Prostate gland (tissue), 2 donors: ENCODE results near the gene UBC. TPM values are rescaled to one million over a fixed set of nuclear protein-coding genes. Genes with fewer than 3 reads are reported as not detected.

Experiments
- DNase-seq: peaks from one replicate; pipeline ENCODE4 v3.0.0-alpha.2; 2019; ENCODE audit warnings: low spot score
- H3K27ac ChIP-seq, 2 donors: fragments of 200-600 bp; sonication (generic); 2 replicates each; pipeline ENCODE4 v1.5.1; 2017 to 2019
- H3K27me3 ChIP-seq: fragments of 200-600 bp; sonication (generic); replicated peaks from 2 replicates; pipeline ENCODE4 v1.5.1; 2019; ENCODE audit not compliant: insufficient read depth
- H3K36me3 ChIP-seq, 2 donors: fragments of 200-600 bp; sonication (generic); 1 replicate in 1 of 2; 2 replicates in 1 of 2; pipeline versions ENCODE4 v1.5.1 to v1.8.1; 2017 to 2019
- H3K4me1 ChIP-seq: fragments of 200-600 bp; sonication (generic); replicated peaks from 2 replicates; pipeline ENCODE4 v1.5.1; 2019
- H3K4me3 ChIP-seq, 2 donors: fragments of 200-600 bp; sonication (generic); 2 replicates each; pipeline ENCODE4 v1.5.1; 2017 to 2019
- H3K9me3 ChIP-seq: fragments of 200-600 bp; sonication (generic); 2 replicates; pipeline ENCODE4 v1.5.1; 2017
- POLR2A ChIP-seq: fragments of 450-650 bp; IDR thresholded peaks from one replicate; pipeline ENCODE4 v1.6.1; 2016; ENCODE audit warnings: antibody characterized with exemption, mild to moderate bottlenecking
- POLR2AphosphoS5 ChIP-seq: sonication (generic); formaldehyde crosslinking; IDR thresholded peaks from one replicate; pipeline ENCODE4 v1.6.1; 2017; ENCODE audit warnings: antibody characterized with exemption
- WGBS: methylation state at CpG from one replicate; pipeline ENCODE4 v1.1.5; 2018; 5-methylcytosine and 5-hydroxymethylcytosine counted together
- intact Hi-C: fragments of 100-400 bp; cut with DNase I; formaldehyde crosslinking; loops from one replicate; pipeline ENCODE4 v1.14.2; 2022
- total RNA-seq, 2 donors: library from RNA; depleted of rRNA; stranded (reverse); fragments of >200 nt; gene quantifications; one replicate each; pipeline ENCODE4 v1.1.0, GENCODE V29; 2016
- TF ChIP-seq, protein P1 (sequence below), 4 experiments: fragments of 200-600 bp in 2 of 4; fragments of 450-650 bp in 2 of 4; sonication (generic) in 2 of 4; IDR thresholded peaks; 1 replicate in 3 of 4; 2 replicates in 1 of 4; pipeline ENCODE4 v1.5.1; 2016 to 2019; ENCODE audit warnings: antibody characterized with exemption in 4 of 4, mild to moderate bottlenecking in 2 of 4, moderate library complexity in 2 of 4

Gene UBC
- total RNA-seq, 2 donors from 2014 or later, result 854 to 1,154 TPM

DNA sequence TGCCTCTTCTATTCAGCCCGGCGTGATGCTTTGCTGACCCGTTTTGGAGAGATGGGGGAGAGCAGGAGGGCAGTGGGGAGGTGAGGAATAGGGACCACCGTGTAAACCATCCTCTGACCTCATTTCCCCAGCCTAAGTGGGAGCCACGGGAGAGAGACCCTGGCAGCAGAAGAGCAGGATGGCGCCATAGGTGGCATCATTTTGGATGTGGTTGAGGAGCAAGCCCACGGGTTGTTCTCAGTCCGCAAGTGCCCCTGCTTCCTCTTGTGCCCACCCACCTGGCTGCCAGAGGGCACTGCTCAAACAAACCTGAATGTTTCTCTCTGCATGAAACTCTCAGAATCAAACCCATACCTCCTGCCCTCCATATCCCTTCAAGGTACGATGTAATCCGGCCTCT lies 10.7 kb upstream of the UBC start:
- H3K4me1 ChIP-seq, result no peaks in the 10 kb centered on the region
- intact Hi-C loops, result no loop called here
- no peak overlapping the region for H3K27ac ChIP-seq
- TF ChIP-seq, protein P1, sequence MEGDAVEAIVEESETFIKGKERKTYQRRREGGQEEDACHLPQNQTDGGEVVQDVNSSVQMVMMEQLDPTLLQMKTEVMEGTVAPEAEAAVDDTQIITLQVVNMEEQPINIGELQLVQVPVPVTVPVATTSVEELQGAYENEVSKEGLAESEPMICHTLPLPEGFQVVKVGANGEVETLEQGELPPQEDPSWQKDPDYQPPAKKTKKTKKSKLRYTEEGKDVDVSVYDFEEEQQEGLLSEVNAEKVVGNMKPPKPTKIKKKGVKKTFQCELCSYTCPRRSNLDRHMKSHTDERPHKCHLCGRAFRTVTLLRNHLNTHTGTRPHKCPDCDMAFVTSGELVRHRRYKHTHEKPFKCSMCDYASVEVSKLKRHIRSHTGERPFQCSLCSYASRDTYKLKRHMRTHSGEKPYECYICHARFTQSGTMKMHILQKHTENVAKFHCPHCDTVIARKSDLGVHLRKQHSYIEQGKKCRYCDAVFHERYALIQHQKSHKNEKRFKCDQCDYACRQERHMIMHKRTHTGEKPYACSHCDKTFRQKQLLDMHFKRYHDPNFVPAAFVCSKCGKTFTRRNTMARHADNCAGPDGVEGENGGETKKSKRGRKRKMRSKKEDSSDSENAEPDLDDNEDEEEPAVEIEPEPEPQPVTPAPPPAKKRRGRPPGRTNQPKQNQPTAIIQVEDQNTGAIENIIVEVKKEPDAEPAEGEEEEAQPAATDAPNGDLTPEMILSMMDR (IDR thresholded peaks at IDR 0.05), result no peak
- no peak for TF ChIP-seq POLR2A
- no peak for TF ChIP-seq POLR2AphosphoS5
- H3K9me3 ChIP-seq, result no peaks in the 10 kb centered on the region
- no peak overlapping the region for H3K4me3 ChIP-seq
- H3K27me3 ChIP-seq, result no peaks in the 10 kb centered on the region
- H3K36me3 ChIP-seq, result no peaks in the 10 kb centered on the region
- DNase-seq, result no peak
- 87% methylated on average over 10 of the region's 10 CpGs for WGBS

DNA sequence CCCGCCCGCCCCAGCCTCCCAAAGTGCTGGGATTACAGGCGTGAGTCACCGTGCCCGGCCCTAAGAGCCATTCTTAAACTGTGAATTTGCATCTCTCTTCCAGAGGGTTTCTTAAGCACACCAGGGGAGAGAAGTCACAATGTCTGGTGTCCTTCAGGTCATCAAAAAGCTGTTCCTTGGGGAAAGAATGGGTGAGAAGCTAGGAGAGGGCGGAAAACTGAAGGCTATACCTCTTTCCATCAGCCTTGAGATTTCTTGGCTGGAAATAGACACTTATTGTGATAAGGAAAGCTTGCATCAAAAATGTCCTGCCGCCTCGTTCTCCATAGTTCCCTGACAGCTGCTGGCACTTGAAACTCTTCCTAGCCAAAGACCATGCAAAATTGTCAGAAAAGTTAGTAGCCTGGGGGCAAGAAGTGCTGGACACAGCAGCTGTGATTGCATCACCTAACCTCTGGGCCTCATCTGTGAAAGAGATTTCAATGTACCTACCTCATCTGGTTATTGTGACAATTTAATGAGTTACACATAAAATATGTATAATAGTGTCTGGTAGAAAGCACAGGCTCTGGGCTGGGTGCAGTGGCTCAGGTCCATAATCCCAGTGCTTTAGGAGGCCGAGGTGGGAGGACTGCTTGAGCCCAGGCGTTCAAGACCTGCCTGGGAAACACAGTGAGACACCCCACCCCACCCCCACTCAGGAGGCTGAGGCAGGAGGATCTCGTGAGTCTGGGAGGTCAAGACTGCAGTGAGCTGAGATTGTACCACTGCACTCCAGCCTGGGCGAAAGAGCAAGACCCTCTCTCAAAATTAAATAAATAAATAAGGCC lies 9.7 kb upstream of the UBC start:
- intact Hi-C loops, result no loop called here
- WGBS, result 81% methylated on average over 12 of the region's 12 CpGs
- Histone ChIP-seq H3K36me3 (no peaks in the 10 kb centered on the region), H3K4me3 (no peak overlapping the region), H3K4me1 (no peaks in the 10 kb centered on the region), H3K27me3 (no peaks in the 10 kb centered on the region), H3K27ac (no peak overlapping the region), H3K9me3 (no peaks in the 10 kb centered on the region)
- no peak for DNase-seq
- TF ChIP-seq POLR2AphosphoS5 (no peak), POLR2A (no peak)
- TF ChIP-seq, protein P1 (IDR thresholded peaks at IDR 0.05), result no peak

DNA sequence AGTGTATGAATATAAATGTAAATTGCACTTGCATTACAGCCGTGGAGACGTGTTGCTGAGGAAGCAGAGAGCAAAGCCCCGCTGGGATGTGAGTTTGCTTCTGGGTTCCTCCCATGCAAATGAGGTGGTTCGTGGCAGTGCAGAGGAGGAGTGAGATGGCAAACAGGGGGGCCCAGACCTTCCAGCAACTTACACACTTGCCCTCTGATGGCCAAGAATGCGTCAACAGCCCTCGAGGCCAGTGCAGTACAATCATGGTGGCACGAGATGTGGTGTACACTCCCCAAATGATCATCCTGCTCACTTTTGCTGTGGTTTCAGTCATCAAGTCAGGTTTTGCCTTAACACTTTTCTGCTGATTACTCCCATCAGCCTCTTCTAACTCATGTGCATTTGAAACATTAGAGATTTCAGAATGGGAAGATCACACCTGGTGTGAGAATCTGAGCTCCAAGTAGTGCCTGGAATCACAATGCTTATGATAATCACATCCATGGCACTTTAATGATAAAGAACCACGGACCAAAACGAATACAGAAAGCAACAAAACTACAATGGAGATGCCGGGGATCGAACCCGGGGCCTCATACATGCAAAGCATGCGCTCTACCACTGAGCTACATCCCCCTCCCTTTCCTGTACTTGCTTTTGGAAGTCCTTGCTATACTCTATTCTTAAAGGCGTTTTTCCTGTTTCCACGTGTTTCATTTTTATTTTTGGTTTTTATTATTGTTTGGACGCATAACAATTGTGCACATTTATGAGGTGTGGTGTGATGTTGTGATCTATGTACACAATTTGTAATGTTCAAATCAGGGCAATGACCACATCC lies 7.0 kb upstream of the UBC start:
- WGBS, result 24% methylated on average over 16 of the region's 16 CpGs
- H3K4me1 ChIP-seq, result peaks cover 4% of the 10 kb centered on the region
- H3K9me3 ChIP-seq, result no peaks in the 10 kb centered on the region
- intact Hi-C loops, result no loop called here
- peak overlapping the region; percentile 6 to 12 for H3K4me3 ChIP-seq
- peak overlapping the region; percentile 99 to 100 for H3K27ac ChIP-seq
- H3K27me3 ChIP-seq, result no peaks in the 10 kb centered on the region
- peak; percentile 89 for TF ChIP-seq POLR2AphosphoS5
- TF ChIP-seq, protein P1 (IDR thresholded peaks at IDR 0.05), result no peak
- no peaks in the 10 kb centered on the region for H3K36me3 ChIP-seq
- DNase-seq, result peak; percentile 46

DNA sequence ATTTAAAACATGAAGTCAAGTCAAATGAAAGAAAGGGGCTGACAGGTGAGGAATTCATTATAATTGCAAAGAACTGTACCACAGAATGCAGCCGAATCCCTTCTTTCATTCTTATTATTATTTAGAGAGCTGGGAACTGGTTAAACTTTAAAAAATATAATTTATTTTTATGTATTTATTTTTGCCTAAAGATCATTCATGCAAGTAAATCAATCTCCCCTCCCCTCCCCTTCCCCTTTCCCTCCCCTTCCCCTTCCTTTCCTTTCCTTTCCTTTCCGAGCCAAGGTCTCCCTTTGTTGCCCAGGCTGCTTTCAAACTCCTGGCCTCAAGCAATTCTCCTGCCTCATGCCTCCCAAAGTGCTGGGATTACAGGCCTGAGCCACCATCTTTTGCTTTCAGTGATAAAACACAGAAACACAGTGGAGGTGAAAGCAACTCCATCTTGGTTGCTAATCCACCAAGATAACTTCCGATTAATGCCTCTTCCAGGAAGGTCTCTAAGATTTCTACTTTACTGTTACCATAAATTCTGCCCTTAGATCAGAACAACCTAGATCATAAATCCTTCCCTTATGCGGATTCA lies 6.0 kb upstream of the UBC start:
- DNase-seq, result no peak
- TF ChIP-seq POLR2A, result no peak
- intact Hi-C loops, result no loop called here
- Histone ChIP-seq H3K9me3 (no peaks in the 10 kb centered on the region), H3K4me3 (no peak overlapping the region), H3K27ac (peak overlapping the region; percentile 99 to 100), H3K27me3 (no peaks in the 10 kb centered on the region), H3K36me3 (no peaks in the 10 kb centered on the region), H3K4me1 (peaks cover 4% of the 10 kb centered on the region)
- WGBS, result 84% methylated on average over 4 of the region's 4 CpGs
